Inflammatory macrophage (primary cell): ENCODE measurements around the gene CHCHD3.

Experiments used
- DNase-seq, 2 donors: peaks; one replicate each; pipeline ENCODE4 v3.0.0-alpha.2; 2020 to 2022

Gene CHCHD3

DNA sequence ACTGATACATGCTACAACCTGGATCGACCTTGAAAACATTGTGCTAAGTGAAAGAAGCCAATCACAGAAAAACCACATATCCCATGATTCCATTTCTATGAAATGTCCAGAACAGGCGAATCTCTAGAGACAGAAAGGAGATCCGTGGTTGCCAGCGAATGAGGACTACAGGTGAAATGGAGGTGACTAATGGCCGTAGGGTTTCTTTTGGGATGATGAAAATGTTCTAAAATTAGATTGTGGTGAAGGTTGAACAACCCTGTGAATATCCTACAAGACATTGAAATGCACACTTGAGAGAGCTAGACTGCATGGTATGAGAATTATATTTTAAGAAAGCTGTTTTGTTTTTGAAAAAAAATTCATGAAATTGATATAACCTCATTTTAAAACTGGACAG lies 317.1 kb downstream of the CHCHD3 start:
- no peak for DNase-seq

DNA sequence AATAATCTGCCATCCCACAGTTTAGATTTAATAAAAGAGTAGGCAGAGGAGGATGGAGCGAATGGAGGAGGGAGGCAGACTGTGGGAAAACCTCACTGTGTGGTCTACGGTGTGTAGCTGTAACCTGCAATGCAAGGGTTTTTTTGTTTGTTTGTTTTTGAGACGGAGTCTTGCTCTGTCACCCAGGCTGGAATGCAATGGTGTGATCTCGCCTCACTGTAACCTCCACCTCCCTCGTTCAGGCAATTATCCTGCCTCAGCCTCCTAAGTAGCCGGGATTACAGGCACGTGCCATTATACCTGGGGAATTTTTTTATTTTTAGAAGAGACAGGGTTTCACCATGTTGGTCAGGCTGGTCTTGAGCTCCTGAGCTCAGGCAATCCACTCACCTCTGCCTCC lies 321.0 kb downstream of the CHCHD3 start:
- no peak for DNase-seq

DNA sequence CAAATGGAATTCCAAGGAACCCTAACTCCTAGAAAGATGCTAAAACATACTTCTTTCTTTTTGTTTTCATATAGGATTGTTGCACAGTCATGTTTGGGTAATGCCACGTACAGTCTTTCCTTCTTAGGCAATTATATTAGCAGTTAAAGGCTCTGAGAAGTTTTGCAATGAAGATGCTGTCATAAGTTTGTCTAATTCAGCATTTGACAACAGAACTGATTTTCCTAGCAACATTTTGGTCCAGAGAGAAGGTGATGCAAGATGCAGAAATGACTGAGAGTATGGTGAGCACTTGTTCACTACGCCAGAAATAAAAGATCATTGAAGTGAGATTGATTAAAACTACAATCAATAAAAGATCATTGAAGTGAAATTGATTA lies 321.7 kb downstream of the CHCHD3 start:
- DNase-seq: peak; percentile 54 to 68

DNA sequence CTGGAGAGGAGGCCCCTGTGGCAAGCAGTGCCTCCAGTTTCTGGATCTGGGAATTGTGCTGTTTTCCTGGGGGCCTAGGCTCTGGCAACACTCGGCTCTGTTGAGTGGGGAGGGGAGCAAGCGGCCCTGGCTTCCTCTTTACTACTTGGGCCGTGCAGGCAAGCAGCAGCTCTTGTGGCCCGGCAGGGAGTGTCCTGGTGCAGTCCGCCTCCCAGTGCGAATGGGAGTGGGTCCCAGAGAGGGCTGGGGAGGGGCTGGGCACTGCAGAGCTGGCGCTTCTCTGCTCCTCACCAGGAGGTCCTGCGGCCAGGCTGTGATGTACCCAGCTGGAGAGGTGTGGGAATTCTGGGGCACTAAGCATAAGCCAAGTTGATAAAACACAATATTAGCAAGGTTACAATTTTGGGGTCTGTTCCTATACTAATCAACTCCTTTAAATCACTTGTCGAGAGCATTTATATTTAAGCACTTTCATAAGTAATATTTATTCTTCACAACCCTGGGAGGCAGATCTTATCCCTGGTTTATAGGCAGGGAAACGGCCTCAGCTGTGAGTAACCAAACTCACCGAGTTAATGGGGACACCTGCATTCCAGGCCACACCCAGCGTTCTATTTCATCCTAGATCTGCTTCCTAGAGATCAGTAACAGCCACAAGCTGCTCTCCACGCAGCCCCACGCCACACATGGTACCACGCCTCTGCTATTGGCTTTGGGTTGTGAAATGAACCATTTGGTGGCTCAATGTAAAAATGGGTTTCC lies 322.2 kb downstream of the CHCHD3 start:
- no peak for DNase-seq

GRCh38 chr7:132758986-132759385 lies 322.9 kb downstream of the CHCHD3 start:
- peak; percentile 11 to 42 for DNase-seq

GRCh38 chr7:132757783-132758182 lies 324.1 kb downstream of the CHCHD3 start:
- DNase-seq: no peak

GRCh38 chr7:132756484-132756990 lies 325.4 kb downstream of the CHCHD3 start:
- DNase-seq: no peak

DNA sequence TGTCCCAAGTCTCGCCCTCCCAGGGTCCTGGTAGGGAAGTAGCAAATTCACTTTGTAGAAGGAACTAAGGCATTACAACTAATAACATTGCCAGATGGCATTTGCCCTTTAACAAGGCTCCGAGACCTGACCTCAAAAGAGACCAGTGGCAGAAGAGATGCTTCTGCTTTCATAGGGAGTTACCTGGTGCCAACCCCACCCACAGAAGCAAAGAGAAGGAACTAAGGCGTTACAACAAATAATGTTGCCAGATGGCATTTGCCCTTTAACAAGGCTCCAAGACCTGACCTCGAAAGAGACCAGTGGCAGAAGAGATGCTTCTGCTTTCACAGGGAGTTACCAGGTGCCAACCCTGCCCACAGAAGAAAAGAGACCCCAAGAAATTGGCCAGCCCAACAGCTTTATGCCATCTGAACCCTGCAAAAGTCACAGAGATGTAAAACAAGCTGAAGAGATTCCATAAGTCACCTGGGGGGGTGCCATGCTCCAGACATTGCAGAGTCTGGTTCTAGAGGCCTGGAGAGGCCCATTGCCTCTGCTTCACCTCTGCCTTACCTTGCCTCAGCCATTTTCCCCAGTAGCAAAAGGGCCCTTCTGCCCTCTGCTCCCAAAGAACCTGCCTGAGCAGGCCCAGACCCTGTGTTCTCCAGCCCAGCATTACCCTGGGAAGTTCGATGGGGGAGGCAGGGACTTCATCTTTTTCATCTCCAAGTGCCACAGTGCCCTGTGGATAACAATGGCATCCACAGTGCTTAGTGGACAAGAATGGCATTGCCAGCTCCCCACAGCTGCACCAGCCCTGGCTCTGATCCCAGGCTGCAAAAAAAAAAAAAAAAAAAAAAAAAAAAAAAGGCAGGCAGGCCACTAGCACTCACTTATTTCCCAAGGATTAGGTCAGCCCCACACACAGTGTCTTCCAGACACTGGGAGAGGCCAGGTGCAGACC lies 326.1 kb downstream of the CHCHD3 start:
- DNase-seq: no peak

- DNase-seq: no peak
These were observed 329.5 kb downstream of the CHCHD3 start for GRCh38 chr7:132752431-132752830.

DNA sequence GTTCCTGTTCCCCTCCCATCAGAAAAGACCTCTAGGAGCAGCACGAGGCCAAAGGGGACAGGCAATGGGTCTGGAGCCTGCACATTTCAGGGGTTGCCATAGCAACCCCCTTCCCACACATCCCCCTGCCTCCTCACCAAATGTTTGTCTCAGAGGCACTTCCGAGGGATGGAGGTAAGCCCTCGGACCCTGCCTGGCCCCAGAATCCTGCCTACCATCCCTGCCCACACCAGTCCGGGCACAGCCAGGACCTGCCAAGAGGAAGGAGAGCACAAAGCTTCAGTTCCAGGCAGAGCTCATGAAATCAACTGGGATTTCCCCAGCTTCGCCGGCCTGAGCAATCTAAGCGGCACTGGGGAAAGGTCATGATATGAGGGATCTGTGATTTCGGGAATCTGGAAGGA lies 330.6 kb downstream of the CHCHD3 start:
- no peak for DNase-seq

GRCh38 chr7:132750530-132751217 lies 331.2 kb downstream of the CHCHD3 start:
- no peak for DNase-seq

DNA sequence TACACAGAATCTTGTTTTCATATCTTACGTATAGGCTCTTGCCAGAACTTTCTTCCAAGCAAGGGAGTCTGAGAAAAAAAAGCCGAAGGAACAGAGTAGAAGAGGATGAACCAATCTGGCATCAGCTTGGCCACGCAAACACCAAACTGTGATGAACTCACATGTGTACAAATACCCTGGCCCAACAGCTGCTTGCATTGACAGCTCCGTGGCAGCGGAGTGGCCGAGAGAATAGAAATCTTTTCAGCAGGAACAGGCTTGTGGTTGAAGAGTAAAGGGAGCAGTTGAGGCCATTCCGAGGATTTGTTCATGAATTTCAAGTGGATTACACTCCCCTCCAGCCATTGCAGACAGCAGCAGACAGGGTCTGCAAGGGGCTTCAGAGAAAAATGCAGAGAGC lies 331.8 kb downstream of the CHCHD3 start:
- no peak for DNase-seq

DNA sequence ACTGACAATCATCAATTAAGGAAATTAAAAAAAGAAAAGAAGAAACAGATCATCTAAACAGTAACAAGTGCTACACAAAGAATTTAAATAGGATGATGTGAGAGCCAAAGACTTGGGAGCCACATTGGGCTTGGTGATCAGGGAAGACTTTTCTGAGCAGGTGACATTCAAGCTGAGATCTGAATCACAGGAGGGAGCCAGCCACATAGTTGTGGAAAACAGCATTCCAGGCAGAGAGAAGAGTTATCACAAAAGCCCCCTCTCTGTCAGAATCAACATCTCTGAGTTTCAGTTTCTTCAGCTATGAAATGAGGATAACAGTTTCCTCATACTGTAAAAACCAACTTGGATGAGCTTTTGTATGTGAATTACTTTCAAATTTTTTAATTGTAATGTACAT lies 336.4 kb downstream of the CHCHD3 start:
- DNase-seq: no peak

GRCh38 chr7:132743974-132744373 lies 337.9 kb downstream of the CHCHD3 start:
- no peak for DNase-seq

DNA sequence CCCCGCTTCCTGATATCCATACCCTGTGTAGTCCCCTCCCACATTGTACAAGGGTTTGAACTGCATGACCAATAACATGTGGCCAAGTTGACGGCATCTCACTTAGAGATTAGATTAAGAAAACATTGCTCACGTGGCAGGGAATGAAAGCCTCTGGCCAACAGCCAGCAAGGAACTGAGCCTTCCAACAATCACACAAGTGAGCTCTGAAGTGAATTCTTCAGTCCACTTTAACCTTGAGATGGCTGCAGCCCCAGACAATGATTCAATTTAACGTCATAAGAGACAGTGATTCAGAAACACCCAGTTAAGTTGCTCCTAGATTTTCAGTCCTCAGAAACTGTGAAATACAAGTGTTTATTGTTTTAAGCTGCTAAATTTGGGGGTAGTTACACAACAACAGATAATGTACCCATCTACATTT lies 339.7 kb downstream of the CHCHD3 start:
- no peak for DNase-seq

GRCh38 chr7:132740176-132740575 lies 341.7 kb downstream of the CHCHD3 start:
- DNase-seq: no peak

DNA sequence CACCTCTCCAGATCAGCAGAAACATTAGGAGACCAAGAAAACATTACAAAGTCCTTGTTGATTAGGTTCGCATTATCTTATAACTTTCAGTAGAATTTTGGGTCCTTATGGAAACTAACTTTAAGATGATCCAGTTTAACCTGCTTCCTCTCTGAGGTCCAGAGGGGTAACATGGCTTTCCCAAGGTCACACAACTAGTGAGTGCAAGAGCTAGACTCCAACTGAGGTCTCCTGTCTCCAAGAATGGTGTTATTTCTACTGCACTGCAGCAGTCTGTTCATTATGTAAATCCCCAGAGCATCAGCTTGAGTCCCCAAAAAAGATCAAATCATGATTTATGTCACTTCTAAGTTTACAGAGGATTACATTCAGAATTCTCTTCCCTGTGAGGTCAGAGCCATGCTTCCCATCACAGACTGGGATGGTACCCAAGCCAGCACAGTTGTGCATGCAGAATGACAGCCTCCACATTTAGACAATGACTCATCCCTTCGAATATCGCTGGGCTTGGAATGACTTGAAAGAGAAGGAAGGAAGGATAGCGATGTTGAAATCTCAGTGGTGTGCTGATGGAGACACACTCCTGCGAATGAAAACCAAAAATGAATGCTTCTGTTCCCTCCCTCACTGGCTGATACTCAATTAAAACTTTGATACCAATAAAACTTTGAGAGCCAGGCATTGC lies 342.5 kb downstream of the CHCHD3 start:
- no peak for DNase-seq

DNA sequence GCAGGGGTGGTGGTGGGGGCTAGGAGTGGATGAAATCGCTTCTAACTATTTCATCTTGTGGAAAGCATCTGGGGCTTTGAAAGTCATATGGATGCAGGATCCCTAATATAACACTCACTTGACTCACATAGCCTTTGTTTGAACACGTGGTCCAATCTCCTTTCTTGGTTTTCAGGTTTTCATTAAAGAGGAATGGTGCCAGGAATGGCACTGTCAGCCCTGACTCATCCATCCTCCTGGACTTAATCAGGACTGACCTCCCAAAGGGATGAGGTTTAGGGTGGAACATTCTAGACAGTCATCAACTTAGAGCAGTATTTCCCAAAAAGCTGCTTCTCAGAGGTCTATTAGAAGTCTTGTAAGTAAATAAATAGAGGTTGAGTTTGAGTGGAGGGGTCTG lies 343.6 kb downstream of the CHCHD3 start:
- no peak for DNase-seq

DNA sequence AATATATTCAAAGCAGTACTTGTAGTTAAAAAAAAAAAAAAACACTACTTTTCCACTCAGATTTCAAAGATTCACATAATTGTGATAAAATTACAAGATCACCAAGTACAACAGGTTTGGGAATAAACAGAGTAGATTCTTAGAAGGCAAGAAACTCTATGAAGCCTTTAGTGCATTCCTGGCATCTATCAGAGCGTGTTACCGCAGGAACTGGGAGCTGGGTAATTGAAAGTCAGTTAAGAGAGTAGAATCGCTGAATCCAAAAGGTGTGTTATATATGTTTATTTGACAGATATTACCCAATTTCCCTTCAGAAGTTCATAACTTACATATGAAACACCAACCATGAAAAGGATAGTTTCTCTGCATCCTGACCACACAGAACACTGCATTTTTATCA lies 346.4 kb downstream of the CHCHD3 start:
- no peak for DNase-seq
